ENCODE measurements around the gene CAB39.

CAB39 gene

GRCh38 chr2:230694241-230694640 is 18.4 kb upstream of the CAB39 start:
- ATAC-seq = no peak
- no peak for TF ChIP-seq ZFP3 (CRISPR knock-in tag; IDR thresholded peaks at IDR 0.05)
- TF ChIP-seq ZNF8 (CRISPR knock-in tag; IDR thresholded peaks at IDR 0.05) = no peak

- no peak for ATAC-seq
- TF ChIP-seq BACH2 (CRISPR knock-in tag; IDR thresholded peaks at IDR 0.05; ENCODE audit: borderline replicate concordance) (no peak), TSHZ2 (CRISPR knock-in tag; IDR thresholded peaks at IDR 0.05) (no peak), ZNF70 (CRISPR knock-in tag; IDR thresholded peaks at IDR 0.05) (no peak), SNAI2 (CRISPR knock-in tag; IDR thresholded peaks at IDR 0.05) (no peak), GLIS3 (CRISPR knock-in tag; IDR thresholded peaks at IDR 0.05) (no peak), CREB5 (CRISPR knock-in tag; IDR thresholded peaks at IDR 0.05; ENCODE audit: low read depth) (no peak), PATZ1 (CRISPR knock-in tag; IDR thresholded peaks at IDR 0.05; ENCODE audit: borderline replicate concordance) (no peak), TCF4 (CRISPR knock-in tag; IDR thresholded peaks at IDR 0.05; ENCODE audit: borderline replicate concordance) (no peak), ZC3H10 (CRISPR knock-in tag; IDR thresholded peaks at IDR 0.05) (no peak), ISL1 (CRISPR knock-in tag; IDR thresholded peaks at IDR 0.05) (no peak), ZNF8 (CRISPR knock-in tag; IDR thresholded peaks at IDR 0.05) (no peak), ZFP3 (CRISPR knock-in tag; IDR thresholded peaks at IDR 0.05) (no peak), ESRRG (CRISPR knock-in tag; IDR thresholded peaks at IDR 0.05) (no peak), RARB (CRISPR knock-in tag; IDR thresholded peaks at IDR 0.05) (no peak), PPARA (CRISPR knock-in tag; IDR thresholded peaks at IDR 0.05; ENCODE audit: borderline replicate concordance) (no peak), CSRNP3 (CRISPR knock-in tag; IDR thresholded peaks at IDR 0.05) (no peak), OSR1 (CRISPR knock-in tag; IDR thresholded peaks at IDR 0.05) (no peak), CSDC2 (CRISPR knock-in tag; IDR thresholded peaks at IDR 0.05) (no peak), ZNF565 (CRISPR knock-in tag; conservative IDR thresholded peaks at IDR 0.05; ENCODE audit: low read depth) (no peak)
These were observed 17.1 kb upstream of the CAB39 start for GRCh38 chr2:230695551-230695950.

GRCh38 chr2:230696670-230697069 is 16.0 kb upstream of the CAB39 start:
- TF ChIP-seq PPARA (CRISPR knock-in tag; IDR thresholded peaks at IDR 0.05; ENCODE audit: borderline replicate concordance) (no peak), RARB (CRISPR knock-in tag; IDR thresholded peaks at IDR 0.05) (no peak), PATZ1 (CRISPR knock-in tag; IDR thresholded peaks at IDR 0.05; ENCODE audit: borderline replicate concordance) (no peak), TCF4 (CRISPR knock-in tag; IDR thresholded peaks at IDR 0.05; ENCODE audit: borderline replicate concordance) (no peak), CREB5 (CRISPR knock-in tag; IDR thresholded peaks at IDR 0.05; ENCODE audit: low read depth) (no peak), POU6F1 (CRISPR knock-in tag; IDR thresholded peaks at IDR 0.05; ENCODE audit: borderline replicate concordance, low read depth) (no peak), ARNTL (CRISPR knock-in tag; IDR thresholded peaks at IDR 0.05; ENCODE audit: borderline replicate concordance, low read depth) (no peak)
- ATAC-seq = no peak

Measured in SK-N-SH treated with all-trans-retinoic acid at 6 μM for 48 hours (cell line).